Fibroblast of the aortic adventitia (primary cell): Measurements from ENCODE around the gene MOB3B. TPM values are rescaled to one million over a fixed set of nuclear protein-coding genes. Genes with fewer than 3 reads are reported as not detected.
"Not testable (repeated sequence)": the region's sequence is repeated elsewhere in the genome, so short reads cannot be mapped to it uniquely, and the experiment has no call there.

Source experiments
- DNase-seq: peaks from one replicate; pipeline ENCODE4 v3.0.0-alpha.2; 2010; ENCODE audit warnings: low read depth
- H3K4me3 ChIP-seq: 2 replicates; pipeline ENCODE4 v1.5.1; 2011; ENCODE audit warnings: low read depth, mild to moderate bottlenecking, control low read depth, low read length, moderate library complexity
- CTCF ChIP-seq: IDR thresholded peaks from 2 replicates; pipeline ENCODE4 v1.5.1; 2011; ENCODE audit warnings: mild to moderate bottlenecking, low read length, control low read depth, inconsistent platforms; ENCODE audit not compliant: insufficient read depth
- total RNA-seq: library from RNA; depleted of rRNA; stranded (reverse); fragments of >200 nt; gene quantifications from 2 replicates; pipeline ENCODE4 v1.2.3, GENCODE V29; 2012; ENCODE audit warnings: low replicate concordance

MOB3B gene
- total RNA-seq, 1 donor, result under 0.01 TPM

- no peak for DNase-seq
- H3K4me3 ChIP-seq, result no peak overlapping the region
- no peak for TF ChIP-seq CTCF
These were observed 61.0 kb downstream of the MOB3B start for GRCh38 chr9:27468462-27469110.

GRCh38 chr9:27468000-27468399 lies 61.6 kb downstream of the MOB3B start:
- no peak overlapping the region for H3K4me3 ChIP-seq
- TF ChIP-seq CTCF, result no peak

GRCh38 chr9:27467486-27467885 lies 62.1 kb downstream of the MOB3B start:
- TF ChIP-seq CTCF, result no peak
- H3K4me3 ChIP-seq, result no peak overlapping the region
- no peak for DNase-seq

More at GRCh38 chr9:27468000-27468399, 61.6 kb downstream of the MOB3B start:
- no peak for DNase-seq

GRCh38 chr9:27466516-27466915 lies 63.1 kb downstream of the MOB3B start:
- H3K4me3 ChIP-seq, DNase-seq: not testable (repeated sequence)

GRCh38 chr9:27464950-27465349 lies 64.7 kb downstream of the MOB3B start:
- DNase-seq, H3K4me3 ChIP-seq: not testable (repeated sequence)

- no peak for DNase-seq
- no peak for TF ChIP-seq CTCF
These were observed 66.8 kb downstream of the MOB3B start for GRCh38 chr9:27462846-27463245.

GRCh38 chr9:27462434-27462833 lies 67.2 kb downstream of the MOB3B start:
- DNase-seq, result no peak
- no peak for TF ChIP-seq CTCF
- no peak overlapping the region for H3K4me3 ChIP-seq

More at GRCh38 chr9:27462846-27463245, 66.8 kb downstream of the MOB3B start:
- no peak overlapping the region for H3K4me3 ChIP-seq
